AG09319 (cell line): Measurements from ENCODE around the gene TFB1M.

Experiments
- DNase-seq: peaks from one replicate; pipeline ENCODE4 v3.0.0-alpha.2; 2010; ENCODE audit warnings: low read depth; ENCODE audit errors: extremely low read depth
- CTCF ChIP-seq: IDR thresholded peaks from 2 replicates; pipeline ENCODE4 v1.5.1; 2011; ENCODE audit warnings: low read depth, mild to moderate bottlenecking, inconsistent platforms, low read length, moderate library complexity

TFB1M gene

DNA sequence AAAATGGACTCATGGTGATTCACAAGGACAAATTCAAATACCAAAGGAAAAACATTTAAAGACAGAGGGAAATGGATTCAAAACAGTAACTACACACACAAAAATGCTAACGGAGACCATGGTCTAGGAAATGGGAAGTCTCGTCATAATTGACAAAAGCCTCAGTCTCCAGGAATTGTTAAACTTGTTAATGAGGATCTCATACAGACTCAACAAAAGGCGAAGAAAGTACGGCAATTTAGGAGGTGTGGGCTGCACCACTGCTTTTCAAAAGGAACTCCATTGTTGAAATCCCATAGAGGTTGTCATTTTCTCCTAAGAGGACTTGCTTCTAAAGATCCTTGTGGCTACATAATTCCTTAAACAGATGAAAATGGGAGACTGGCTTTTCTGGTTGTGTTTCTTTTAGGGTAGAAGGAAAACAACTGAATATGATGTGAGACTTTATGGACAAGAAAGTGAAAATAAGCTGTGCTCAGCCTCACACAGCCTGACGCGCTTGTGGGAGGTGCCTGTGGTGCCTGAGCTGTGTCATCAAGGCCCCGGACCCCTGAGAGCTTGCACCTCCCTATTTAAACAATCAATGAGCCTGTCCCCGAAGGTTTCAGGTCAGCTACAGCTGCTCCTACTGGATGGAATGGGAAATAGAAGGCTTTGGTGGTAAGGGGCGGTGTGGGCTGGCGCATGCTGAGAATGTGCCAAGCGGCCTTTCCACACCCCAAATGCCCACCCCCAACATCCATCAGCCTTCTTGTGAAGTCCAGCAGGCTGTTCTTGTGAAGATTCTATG is 53.0 kb downstream of the TFB1M start:
- no peak for DNase-seq
- no peak for TF ChIP-seq CTCF

DNA sequence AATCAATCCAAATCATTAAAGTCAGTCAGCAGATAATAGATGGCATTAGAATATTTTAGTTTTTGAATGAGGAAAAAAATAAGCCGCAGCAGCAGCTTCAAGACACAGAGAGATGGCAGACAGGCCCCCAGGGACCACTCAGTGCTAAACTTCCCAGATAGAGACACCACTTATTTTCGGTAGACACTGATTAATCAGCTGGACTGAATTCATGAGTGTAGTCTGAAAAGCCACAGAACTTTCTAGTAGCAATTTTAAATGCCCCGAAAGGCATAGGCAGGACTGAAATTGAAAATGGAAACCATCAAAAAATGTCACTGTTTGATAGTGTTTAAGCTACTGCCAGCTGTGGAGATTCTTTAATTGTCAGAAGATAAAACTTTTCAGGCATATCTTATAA is 53.6 kb downstream of the TFB1M start:
- no peak for DNase-seq
- TF ChIP-seq CTCF: no peak

DNA sequence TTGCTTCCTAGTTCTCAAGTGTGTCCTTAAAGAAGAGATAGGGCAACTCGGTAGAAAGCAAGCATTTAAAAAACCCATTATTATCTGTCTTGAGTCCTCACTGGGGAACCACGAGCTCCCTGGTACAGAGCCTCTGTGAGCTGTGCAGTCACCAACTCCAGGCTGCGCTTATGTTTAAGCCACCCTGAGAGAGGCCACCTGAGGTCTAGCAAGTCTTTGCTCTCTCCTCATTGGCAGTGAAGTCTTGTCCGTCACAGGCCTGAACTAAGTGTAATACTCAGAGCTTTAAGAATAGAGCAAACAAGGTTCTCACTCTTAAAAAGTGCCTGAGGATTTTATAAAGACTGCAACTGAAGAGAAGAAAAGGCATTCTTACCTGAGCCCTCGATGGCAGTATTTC is 54.4 kb downstream of the TFB1M start:
- DNase-seq: no peak
- TF ChIP-seq CTCF: no peak

- no peak for TF ChIP-seq CTCF
- DNase-seq: no peak
Observed at GRCh38 chr6:155259204-155259603, 55.1 kb downstream of the TFB1M start.

DNA sequence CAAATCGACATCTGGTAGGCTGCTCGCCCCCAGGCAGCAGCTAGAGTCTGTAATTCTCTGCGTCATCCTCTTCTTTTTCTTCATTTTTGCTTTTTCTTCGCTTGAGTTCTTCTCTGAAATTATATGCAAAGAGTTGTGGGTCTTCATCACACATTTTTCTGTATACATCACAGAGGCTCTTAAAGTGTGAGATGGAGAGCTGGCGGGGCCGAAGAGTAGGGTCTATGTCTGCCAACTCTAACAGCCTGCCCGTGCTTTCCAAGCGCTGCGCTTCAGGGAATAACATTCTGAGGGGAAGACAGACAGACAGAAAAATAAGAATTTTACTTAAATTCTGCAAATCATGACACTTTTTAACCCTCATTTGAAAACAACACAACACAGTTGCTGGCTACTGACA is 56.5 kb downstream of the TFB1M start:
- DNase-seq: no peak
- no peak for TF ChIP-seq CTCF

DNA sequence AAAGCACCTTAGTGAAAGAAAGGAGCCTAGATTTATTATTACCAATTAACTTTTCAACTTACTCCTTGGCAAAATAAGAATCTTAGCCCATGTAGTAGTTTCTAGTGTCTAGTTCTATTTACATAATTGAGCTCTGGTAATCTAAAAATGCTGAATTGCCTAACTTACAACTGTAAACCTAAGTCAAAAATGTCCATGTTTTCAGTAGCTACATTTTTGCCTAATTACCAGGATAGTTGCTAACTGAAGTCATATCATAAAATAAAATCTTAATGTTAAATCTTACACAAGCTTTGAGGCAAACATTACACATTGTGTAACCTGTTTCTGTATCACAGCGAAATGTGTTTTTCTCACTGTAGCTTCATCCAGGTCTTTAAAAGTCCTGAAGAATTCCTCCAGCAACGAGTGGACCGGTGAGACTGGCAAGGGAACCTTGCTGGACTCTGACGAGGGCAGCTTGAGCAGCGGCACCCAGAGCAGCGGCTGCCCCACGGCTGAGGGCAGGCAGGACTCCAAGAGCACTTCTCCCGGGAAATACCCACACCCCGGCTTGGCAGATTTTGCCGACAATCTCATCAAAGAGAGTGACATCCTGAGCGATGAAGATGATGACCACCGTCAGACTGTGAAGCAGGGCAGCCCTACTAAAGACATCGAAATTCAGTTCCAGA is 58.0 kb downstream of the TFB1M start:
- no peak for DNase-seq
- TF ChIP-seq CTCF: no peak

DNA sequence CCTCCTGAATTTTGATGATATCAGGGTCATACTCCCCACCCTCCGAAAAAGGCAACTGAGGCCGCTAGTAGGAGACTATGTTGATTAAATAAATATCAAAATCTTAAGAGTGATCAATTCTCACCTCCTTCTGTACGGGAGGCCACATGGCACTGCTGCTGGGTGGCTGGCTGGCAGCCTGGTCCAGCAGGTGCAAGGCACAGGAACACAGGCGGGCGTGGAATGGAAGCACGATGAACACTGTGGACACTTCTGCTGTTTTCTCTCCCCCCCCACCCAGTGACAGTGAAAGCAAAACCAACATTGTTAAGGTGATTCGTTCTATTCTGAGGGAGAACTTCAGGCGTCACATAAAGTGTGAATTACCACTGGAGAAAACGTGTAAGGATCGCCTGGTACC is 60.1 kb downstream of the TFB1M start:
- DNase-seq: no peak
- TF ChIP-seq CTCF: no peak
